PC-3 (cell line): Measurements from ENCODE around the gene WNK2. TPM values are rescaled to one million over a fixed set of nuclear protein-coding genes. Genes with fewer than 3 reads are reported as not detected.

Experiments used
- ATAC-seq: fragments of 200-7000 bp; cut with Tn5 transposase; 2 replicates; pipeline ENCODE4 v1.9.1; 2020; ENCODE audit warnings: mild to moderate bottlenecking, moderate library complexity
- BruUV-seq: library from RNA; stranded (reverse); fragments of 400-500 nt; replicated peaks from 2 replicates; lab custom pipeline; 2021; lab: Mats Ljungman, UMichigan
- CTCF ChIA-PET: fragments of 300-600 bp; sonication (Branson Sonifier 250); formaldehyde crosslinking; loops from one replicate; lab custom pipeline; 2022; ENCODE audit warnings: antibody characterized with exemption; lab: Charles Lee
- POLR2A ChIA-PET: fragments of 300-600 bp; sonication (Branson Sonifier 250); formaldehyde crosslinking; loops from one replicate; lab custom pipeline; 2022; ENCODE audit warnings: antibody characterized with exemption; ENCODE audit not compliant: unreplicated experiment; lab: Charles Lee
- DNase-seq: peaks from one replicate; pipeline ENCODE4 v3.0.0-alpha.2; 2015
- H2AFZ ChIP-seq: fragments of 300-600 bp; sonication (generic); 2 replicates; pipeline ENCODE4 v1.6.0; 2016; ENCODE audit warnings: antibody characterized with exemption, low read length
- H3F3A ChIP-seq: fragments of 300-600 bp; sonication (generic); one replicate; pipeline ENCODE4 v1.6.0; 2017; ENCODE audit warnings: antibody characterized with exemption, low read length, control low read depth, mild to moderate bottlenecking; ENCODE audit not compliant: unreplicated experiment
- H3K27ac ChIP-seq: fragments of 300-600 bp; sonication (generic); 2 replicates; pipeline ENCODE4 v1.5.1; 2016; ENCODE audit warnings: mild to moderate bottlenecking, low read length
- H3K27me3 ChIP-seq: fragments of 300-600 bp; sonication (generic); 2 replicates; pipeline ENCODE4 v1.6.1; 2016; ENCODE audit warnings: low read length, mixed read lengths
- H3K36me3 ChIP-seq: fragments of 300-600 bp; sonication (generic); 2 replicates; pipeline ENCODE4 v1.6.1; 2016; ENCODE audit warnings: low read depth, mixed run types, low read length, mixed read lengths
- H3K4me1 ChIP-seq: fragments of 300-600 bp; sonication (generic); 2 replicates; pipeline ENCODE4 v1.5.1; 2016; ENCODE audit warnings: low read length; ENCODE audit not compliant: insufficient read depth
- H3K4me2 ChIP-seq: fragments of 300-600 bp; sonication (generic); 2 replicates; pipeline ENCODE4 v1.6.0; 2016; ENCODE audit warnings: low read length
- H3K4me3 ChIP-seq: fragments of 300-600 bp; sonication (generic); 2 replicates; pipeline ENCODE4 v1.5.1; 2016; ENCODE audit warnings: mild to moderate bottlenecking, low read length, mixed read lengths
- H3K79me2 ChIP-seq: fragments of 300-600 bp; sonication (generic); 2 replicates; pipeline ENCODE4 v1.6.1; 2017; ENCODE audit warnings: low read length, mixed read lengths
- H3K9ac ChIP-seq: fragments of 300-600 bp; sonication (generic); 2 replicates; pipeline ENCODE4 v1.6.0; 2016; ENCODE audit warnings: mild to moderate bottlenecking, low read length
- H3K9me2 ChIP-seq: fragments of 300-600 bp; sonication (generic); replicated peaks from 2 replicates; pipeline ENCODE4 v1.6.1; 2016; ENCODE audit warnings: mixed run types, low read length, mixed read lengths
- H3K9me3 ChIP-seq: fragments of 300-600 bp; sonication (generic); 2 replicates; pipeline ENCODE4 v1.6.1; 2016; ENCODE audit warnings: low read length, mixed read lengths
- H4K20me1 ChIP-seq: fragments of 300-600 bp; sonication (generic); 2 replicates; pipeline ENCODE4 v1.6.1; 2016; ENCODE audit warnings: low read length, mixed read lengths
- EZH2 ChIP-seq: fragments of 300-600 bp; sonication (generic); IDR thresholded peaks from one replicate; pipeline ENCODE4 v1.6.1; 2017; ENCODE audit warnings: antibody characterized with exemption, mild to moderate bottlenecking, low read length; ENCODE audit not compliant: unreplicated experiment
- EZH2phosphoT487 ChIP-seq: fragments of 300-600 bp; sonication (generic); IDR thresholded peaks from 2 replicates; pipeline ENCODE4 v1.6.1; 2018; ENCODE audit warnings: mild to moderate bottlenecking, antibody characterized with exemption, low read length, borderline replicate concordance
- intact Hi-C: fragments of 100-400 bp; cut with micrococcal nuclease; formaldehyde crosslinking; loops from 2 replicates; pipeline ENCODE4 v1.9.0; 2023
- total RNA-seq: library from RNA; depleted of rRNA; stranded (reverse); fragments of >200 nt; gene quantifications from 2 replicates; pipeline ENCODE4 v1.2.3, GENCODE V29; 2014
- TF ChIP-seq, protein P1 (sequence below): fragments of 300-600 bp; sonication (generic); conservative IDR thresholded peaks from 2 replicates; pipeline ENCODE4 v1.5.1; 2017; ENCODE audit warnings: antibody characterized with exemption, low read depth, mild to moderate bottlenecking, low read length

WNK2 gene
- total RNA-seq, 1 experiment from 2014 or later: 11.7 TPM

DNA sequence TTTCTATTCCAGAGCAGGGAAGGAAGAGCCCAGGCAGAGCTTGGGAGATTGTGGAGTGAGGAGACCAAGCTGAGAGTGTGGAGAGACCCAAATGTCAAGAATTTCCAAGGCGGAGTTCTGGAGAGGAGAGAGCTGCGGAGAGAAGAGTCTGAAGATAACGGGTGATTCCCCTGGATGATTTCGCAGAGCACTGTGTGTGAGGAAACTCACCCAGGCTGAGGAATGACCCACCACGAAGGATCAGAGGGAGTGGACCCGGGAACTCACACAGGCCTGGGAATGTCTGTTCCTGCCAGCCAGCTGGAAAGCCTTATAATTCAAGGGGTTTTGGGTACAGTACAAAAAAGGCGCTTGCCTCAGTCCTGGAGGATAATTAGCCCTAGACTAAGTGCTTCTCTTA is 94.2 kb downstream of the WNK2 start:
- BruUV-seq: no TSS peak
- POLR2A ChIA-PET: no interaction called here
- intact Hi-C loops: no loop called here

DNA sequence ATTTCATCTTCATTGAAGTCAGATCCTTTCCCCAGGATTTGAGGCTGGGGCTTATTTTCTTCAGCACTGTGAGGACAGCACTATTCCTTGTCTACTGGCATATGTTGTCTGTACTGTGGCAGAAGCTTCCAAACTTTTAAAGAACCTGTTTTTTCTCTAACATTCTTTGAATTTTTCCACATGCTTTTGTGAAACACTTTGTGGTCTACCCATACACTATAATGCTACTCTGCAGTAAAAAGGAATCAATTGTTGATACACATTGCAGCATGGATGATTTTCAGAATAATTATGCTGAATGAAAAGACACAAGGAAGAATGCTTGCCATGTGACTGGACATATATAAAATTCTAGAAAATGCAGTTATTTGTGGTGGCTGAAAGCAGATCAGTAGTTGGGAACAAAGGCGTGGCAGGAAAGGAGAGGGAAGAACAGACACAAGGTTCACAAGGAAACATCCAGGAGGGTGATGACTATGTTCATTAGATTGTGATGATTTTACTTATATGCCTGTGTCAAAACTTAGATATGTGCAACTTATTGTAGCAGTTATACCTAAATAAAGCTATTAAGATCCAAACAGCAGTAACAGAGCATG is 96.8 kb downstream of the WNK2 start:
- Histone ChIP-seq H3K9me3 (no peaks in the 10 kb centered on the region), H3K36me3 (no peaks in the 10 kb centered on the region), H3K4me2 (no peak overlapping the region), H3K27me3 (no peaks in the 10 kb centered on the region), H3K27ac (no peak overlapping the region), H3K9me2 (no peaks in the 10 kb centered on the region), H3K4me3 (no peak overlapping the region), H2AFZ (no peak overlapping the region), H3F3A (no peaks in the 10 kb centered on the region), H3K79me2 (no peaks in the 10 kb centered on the region), H4K20me1 (no peaks in the 10 kb centered on the region), H3K4me1 (0 out of 2 replicates have a peak, but pooled peaks cover 5% of the 10 kb centered on the region), H3K9ac (no peak overlapping the region)
- no TSS peak for BruUV-seq
- intact Hi-C loops: no loop called here
- peak; percentile 26 for DNase-seq
- POLR2A ChIA-PET: no interaction called here
- TF ChIP-seq EZH2: no peak
- no peak for TF ChIP-seq EZH2phosphoT487
- TF ChIP-seq, protein P1, sequence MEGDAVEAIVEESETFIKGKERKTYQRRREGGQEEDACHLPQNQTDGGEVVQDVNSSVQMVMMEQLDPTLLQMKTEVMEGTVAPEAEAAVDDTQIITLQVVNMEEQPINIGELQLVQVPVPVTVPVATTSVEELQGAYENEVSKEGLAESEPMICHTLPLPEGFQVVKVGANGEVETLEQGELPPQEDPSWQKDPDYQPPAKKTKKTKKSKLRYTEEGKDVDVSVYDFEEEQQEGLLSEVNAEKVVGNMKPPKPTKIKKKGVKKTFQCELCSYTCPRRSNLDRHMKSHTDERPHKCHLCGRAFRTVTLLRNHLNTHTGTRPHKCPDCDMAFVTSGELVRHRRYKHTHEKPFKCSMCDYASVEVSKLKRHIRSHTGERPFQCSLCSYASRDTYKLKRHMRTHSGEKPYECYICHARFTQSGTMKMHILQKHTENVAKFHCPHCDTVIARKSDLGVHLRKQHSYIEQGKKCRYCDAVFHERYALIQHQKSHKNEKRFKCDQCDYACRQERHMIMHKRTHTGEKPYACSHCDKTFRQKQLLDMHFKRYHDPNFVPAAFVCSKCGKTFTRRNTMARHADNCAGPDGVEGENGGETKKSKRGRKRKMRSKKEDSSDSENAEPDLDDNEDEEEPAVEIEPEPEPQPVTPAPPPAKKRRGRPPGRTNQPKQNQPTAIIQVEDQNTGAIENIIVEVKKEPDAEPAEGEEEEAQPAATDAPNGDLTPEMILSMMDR: no peak
- no peak; the same call in 1 of the 2 replicates for ATAC-seq
- CTCF ChIA-PET: no interaction called here

More for the DNA sequence above, 94.2 kb downstream of the WNK2 start:
- Histone ChIP-seq H3K4me2 (no peak overlapping the region), H3K4me1 (0 out of 2 replicates have a peak, but pooled peaks cover 5% of the 10 kb centered on the region), H3K27me3 (no peaks in the 10 kb centered on the region), H4K20me1 (no peaks in the 10 kb centered on the region), H2AFZ (no peak overlapping the region), H3K9me2 (no peaks in the 10 kb centered on the region), H3K36me3 (no peaks in the 10 kb centered on the region), H3F3A (no peaks in the 10 kb centered on the region), H3K79me2 (no peaks in the 10 kb centered on the region), H3K9ac (no peak overlapping the region), H3K4me3 (no peak overlapping the region), H3K9me3 (no peaks in the 10 kb centered on the region), H3K27ac (no peak overlapping the region)
- no peak for ATAC-seq
- no peak for DNase-seq
- CTCF ChIA-PET: no interaction called here
- TF ChIP-seq, protein P1: no peak
- TF ChIP-seq EZH2phosphoT487: no peak
- no peak for TF ChIP-seq EZH2

DNA sequence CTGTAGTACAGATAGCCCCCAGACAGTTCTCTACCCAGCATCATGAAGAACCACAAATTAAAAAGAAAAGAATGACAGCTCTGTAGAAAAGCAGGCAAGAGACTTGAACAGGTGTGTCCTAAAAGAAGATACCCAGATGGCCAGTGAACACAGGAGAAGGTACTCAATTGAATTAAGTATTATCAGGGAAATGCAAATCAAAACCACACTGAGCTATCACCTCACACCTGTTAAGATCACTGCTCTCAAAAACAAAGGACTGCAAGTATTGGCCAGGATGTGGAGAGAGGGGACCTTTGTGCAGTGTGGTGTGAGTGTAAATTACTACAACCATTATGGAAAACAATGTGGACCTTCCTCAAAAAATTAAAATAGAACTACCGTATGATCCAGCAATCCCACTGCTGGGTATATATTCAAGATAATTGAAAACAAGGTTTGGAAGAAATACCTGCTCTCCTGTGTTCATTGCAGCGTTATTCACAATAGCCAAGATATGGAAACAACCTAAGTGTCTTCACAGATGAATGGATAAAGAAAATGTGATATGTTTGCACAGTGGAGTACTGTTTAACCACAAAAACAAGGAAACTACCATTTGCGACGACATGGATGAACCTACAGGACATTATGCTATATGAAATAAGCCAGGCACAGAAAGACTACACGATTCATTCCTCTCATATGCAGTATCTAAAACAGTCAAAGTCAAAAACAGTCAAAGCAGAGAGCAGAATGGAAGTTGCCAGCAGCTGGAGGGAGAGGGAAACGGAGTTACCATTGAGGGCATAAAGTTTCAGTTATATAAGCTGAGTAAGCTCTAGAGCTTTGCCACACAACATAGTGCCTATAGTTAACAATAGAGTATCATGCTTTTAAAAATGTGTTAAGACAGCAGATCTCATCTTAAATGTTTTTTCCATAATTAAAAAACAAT is 102.6 kb downstream of the WNK2 start:
- Histone ChIP-seq H3K27me3 (no peaks in the 10 kb centered on the region), H4K20me1 (no peaks in the 10 kb centered on the region), H3K4me1 (no peaks in the 10 kb centered on the region), H3K36me3 (no peaks in the 10 kb centered on the region), H3K79me2 (no peaks in the 10 kb centered on the region), H3K9me2 (no peaks in the 10 kb centered on the region), H2AFZ (no peak overlapping the region), H3K9ac (no peak overlapping the region), H3K9me3 (no peaks in the 10 kb centered on the region), H3K4me2 (no peak overlapping the region), H3K4me3 (no peak overlapping the region), H3F3A (no peaks in the 10 kb centered on the region), H3K27ac (no peak overlapping the region)
- TF ChIP-seq, protein P1: no peak
- no peak for TF ChIP-seq EZH2
- TF ChIP-seq EZH2phosphoT487: no peak
- intact Hi-C loops: no loop called here
- ATAC-seq (no peak), DNase-seq (no peak)
- ChIA-PET CTCF (interaction anchor here (0.7 kb wide), 1 partner anchor 16 kb away, joined by 3 read pairs; no protein-coding TSS in a partner anchor), POLR2A (no interaction called here)
- no TSS peak for BruUV-seq
